GM18873 (cell line): ENCODE data around the gene TOR1AIP2.
"Not testable (repeated sequence)": the region's sequence is repeated elsewhere in the genome, so short reads cannot be mapped to it uniquely, and the experiment has no call there.

Experiments
- ATAC-seq: cut with Tn5 transposase; IDR thresholded peaks from one replicate; pipeline ENCODE4 v1.9.1; 2021; ENCODE audit warnings: mild to moderate bottlenecking, moderate library complexity, moderate number of reproducible peaks; ENCODE audit not compliant: unreplicated experiment, low FRiP score

Gene TOR1AIP2

DNA sequence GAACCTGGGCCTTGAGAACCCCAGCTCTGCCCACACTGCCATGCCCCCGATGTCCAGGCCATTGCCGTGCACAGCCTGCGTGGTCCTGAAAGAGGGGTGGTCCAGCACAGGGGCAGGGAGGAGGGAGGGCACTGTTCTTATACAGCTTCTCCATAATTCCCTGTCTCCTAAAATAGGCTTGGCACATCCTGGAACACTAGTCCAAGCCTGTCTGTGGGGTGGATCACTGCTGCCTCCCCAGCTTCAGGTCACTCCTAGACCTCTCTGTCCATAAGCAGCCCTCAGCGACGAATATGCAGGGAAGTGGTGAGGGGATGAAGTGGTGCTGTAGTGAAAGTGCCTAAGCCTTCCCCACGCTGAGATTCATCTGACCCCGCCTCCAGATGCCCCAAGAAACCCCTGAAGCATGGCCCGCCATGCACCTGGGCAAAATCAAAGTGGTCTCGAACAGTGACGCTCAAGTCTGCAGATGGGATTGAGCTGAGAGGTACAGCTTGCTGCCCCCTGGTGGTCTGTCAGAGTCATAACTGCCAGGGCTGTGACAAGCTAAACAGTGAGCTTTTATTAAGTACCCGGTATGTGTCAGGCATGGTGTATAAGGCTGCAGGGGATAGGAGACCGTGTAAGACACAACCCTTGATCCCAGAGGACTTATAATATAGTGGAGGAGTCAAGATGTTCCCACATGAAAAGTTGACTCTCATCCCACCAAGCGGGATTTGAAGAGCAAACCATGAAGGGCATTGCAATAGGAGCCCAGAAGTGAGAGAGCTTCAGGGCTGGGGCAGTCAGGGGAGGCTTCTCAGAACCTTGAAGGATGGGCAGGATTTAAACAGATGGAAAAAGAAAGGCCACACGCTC lies 67.9 kb downstream of the TOR1AIP2 start:
- peak; percentile 56 for ATAC-seq

DNA sequence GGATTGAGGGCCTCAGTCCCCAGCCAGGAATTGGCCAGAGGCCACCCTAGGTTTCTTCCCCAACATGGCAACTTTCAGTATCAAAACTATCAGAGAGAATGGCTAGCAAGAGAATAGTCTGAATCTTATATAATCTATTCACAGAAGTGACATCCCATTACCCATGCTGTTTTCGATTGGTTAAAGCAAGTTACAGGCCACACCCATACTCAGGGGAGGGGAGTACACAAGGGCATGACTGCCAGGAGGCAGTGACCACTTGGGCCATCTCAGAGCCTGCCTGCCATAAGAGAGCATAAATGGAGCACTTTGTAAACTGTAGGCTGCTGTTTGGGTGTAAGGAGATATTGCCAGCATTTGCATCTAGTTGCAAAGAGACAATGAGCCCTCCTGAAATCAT lies 69.1 kb downstream of the TOR1AIP2 start:
- ATAC-seq: no peak

DNA sequence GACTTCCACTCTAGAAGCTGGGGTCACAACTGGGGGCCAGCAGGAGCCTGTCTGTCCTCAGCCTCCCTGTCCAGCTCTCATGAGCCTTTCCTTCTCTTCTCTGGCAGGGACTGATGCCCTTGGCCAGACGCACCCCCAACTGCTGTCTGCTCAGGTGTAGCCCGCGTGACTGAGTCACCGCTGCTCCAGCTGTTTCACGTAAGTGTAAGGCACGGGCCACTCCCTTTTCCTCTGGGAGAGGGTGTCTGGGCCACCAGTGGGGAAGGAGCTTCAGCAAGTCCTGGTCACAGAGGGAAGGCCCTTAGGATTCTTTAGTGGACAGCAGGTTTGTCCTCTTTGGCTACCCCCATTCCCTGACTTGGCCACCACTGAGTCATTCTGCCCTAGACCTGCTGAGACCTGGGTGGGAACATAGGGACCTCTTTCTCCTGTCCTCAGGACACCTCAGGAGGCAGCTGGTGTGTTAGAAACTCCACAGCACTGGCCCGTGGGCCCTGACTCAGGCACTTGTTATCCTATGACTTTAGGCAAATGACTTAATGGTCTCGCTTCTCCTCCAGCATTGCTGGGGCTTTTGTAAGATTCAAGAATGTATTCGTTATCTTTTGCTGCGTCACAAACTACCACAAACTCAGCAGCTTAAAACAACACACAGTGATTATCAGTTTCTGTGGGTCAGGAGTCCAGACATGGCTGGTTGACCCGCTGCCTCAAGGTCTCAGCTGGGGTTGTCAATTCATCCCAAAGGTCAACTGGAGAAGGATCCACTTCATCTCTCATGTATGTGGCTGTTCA lies 69.7 kb downstream of the TOR1AIP2 start:
- no peak for ATAC-seq

DNA sequence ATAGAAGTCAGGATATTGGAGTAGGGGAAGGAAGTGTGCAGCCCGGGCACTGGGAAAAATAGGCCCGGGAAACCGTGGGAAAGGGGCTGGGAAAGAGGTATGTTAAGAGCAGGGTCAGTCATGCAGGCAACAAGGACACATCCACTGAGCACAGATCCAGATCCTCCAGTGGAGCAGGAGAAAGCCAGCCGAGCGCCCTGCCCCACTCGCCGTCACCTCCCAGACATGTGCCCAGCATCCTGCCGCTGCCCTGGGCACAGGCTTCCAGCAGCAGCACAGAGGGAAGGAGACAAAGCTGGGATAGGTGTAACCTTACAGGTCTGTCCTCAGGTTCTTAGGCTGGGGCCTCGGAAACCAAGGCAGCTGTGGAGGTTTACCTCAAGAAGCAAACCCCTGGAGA lies 70.3 kb downstream of the TOR1AIP2 start:
- ATAC-seq: no peak

DNA sequence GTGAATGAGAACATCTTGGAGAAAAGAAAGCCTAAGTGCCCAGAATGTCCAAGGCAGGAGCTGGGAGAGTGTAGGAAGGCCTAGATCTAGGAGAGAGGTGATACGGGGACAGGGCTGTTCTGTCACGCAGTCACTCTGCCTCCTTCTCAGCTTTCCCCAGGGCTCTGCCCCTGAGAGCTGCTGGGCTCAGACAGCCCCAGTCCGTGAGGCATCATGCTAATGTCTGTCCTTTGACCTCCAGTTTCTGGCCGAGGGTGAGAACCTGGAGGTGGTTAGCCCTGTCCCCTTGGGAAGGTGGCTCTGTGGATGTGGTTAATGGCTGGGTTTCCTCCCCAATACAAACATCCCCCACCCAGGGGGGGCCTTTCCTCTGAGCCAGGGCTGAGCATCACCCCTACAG lies 71.3 kb downstream of the TOR1AIP2 start:
- ATAC-seq: no peak

DNA sequence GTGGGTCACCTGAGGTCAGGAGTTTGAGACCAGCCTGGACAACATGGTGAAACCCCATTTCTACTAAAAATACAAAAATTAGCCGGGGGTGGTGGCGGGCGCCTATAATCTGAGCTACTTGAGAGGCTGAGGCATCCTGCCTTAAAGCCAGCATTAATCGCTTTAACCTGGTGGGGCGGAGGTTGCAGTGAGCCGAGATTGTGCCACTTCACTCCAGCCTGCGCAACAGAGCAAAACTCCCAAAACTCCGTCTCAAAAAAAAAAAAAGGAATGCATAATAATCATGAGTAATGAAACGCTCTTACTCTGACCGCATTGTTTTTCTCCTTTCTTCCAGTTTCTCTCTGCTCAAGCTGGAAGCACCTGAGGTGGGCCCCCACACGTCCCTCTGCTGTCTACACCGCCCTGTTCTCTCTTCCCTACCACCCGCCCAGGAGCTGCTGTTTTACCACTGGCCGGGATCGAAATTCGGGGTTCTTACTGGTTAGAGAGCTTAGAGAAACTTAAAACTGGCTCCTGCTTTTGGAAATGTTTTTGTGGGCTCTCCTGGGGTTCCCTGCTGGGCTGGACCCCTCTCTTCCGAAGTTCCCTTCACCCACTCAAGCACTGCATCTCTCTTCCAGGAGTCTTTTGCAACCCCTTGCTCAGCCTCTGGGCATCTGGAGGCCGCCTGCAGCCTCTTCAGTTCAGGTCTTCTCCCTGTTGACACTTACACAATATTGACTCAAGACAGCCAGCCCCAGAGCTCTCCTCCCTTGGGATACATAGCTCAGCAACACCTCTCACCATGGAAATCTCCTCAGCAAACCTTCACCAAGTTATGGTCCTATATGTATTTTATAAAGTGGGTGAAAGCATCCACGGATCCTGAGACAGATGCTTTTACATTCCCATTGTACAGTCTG lies 72.1 kb downstream of the TOR1AIP2 start:
- ATAC-seq: no peak

DNA sequence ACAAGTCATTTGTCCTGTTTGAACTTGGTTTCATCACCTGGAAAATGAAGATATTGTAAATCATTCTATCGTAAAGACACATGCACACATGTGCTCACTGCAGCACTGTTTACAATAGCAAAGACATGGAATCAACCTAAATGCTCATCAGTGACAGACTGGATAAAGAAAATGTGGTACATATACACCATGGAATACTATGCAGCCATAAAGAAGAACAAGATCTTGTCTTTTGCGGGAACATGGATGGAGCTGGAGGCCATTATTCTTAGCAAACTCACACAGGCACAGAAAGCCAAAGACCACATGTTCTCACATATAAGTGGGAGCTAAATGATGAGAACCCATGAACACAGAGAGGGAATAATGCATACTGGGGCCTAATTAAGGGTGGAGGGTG lies 73.2 kb downstream of the TOR1AIP2 start:
- not testable (repeated sequence) for ATAC-seq

DNA sequence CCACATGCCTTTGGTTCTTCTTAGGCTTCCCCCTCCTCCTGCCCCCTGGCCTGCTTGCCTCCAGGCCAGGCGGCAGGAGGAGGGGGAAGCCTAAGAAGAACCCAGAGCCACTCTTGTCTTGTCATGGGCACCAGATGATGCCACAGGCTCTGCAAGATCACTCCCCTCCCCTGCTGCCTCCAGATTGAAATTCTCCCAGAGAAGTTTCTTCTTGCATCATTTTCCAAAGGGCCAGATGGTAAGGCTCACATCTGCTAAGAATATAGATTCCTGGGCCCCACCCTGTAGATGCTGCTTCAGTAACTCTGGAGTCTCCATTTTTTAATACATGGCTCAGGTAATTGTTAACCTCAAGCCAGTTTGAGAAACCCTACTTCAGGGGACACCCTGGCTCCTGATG lies 73.7 kb downstream of the TOR1AIP2 start:
- no peak for ATAC-seq

DNA sequence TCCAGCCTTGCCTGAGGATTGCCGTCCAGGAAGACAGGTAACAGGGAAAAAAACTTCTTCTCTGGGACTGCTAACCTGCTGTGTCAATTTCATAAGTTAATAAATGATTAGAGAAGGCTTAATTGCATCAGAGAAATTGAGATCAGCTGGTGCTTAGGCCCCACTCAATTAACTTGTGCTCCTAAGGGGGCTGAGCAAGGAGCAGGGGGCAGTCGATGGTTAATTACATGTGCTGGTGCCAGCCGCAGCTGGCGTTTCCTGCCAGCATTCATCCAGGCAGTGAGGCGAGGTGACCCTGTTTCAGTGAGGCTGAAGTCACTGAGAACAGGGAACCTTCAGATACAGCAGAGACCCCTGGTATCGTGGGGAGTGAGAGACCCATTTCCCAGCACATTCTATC lies 74.5 kb downstream of the TOR1AIP2 start:
- ATAC-seq: no peak

DNA sequence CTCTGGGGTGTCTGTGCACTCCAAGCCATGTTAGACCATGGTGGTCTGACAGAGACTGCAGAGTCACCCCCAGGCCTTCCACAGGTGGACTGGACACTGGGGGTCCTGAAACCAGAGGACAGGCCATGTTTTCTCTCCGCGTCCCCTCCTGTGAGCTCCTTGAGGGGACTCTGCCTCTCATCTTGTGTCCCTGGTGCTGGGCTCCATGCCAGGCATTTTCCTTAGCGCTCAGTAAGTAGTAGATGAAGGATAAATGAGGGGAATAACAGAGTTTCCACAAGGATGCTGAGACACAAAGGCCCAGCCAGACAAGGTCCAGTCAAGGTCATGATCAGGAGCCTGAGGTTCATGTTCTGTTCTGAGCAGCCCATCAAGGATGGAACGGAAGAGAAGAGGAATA lies 77.1 kb downstream of the TOR1AIP2 start:
- no peak for ATAC-seq

DNA sequence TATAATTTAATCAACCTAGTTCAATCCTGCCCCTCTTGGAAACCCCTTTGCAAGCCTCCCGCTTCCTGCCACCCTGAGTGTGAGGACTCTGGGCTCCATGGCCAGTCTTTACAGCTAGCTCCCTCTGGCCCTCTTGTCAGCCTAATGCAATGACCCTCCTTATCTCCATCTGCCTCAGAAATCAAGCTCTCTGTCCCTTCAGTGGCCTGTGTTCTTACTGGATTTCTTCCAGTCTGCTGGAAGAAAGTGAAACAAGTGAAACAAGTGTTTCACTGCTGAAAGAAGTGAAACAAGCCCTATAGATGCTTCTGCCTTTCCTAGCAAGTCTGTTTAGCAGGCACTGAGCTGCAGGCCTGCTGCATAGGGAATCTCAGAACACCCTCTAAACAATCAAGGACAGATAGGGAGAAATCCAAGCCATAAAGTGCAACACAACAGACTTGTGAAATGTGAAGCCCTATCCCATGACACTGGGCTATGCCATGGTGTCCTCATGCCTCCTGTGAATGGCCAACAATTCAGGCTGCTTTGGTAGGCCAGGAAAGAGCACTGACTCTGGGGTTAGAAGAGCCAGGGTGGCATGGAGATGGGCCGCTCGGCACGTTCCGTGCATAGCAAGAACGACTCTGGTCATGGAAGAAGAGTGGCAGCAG lies 78.6 kb downstream of the TOR1AIP2 start:
- ATAC-seq: no peak

DNA sequence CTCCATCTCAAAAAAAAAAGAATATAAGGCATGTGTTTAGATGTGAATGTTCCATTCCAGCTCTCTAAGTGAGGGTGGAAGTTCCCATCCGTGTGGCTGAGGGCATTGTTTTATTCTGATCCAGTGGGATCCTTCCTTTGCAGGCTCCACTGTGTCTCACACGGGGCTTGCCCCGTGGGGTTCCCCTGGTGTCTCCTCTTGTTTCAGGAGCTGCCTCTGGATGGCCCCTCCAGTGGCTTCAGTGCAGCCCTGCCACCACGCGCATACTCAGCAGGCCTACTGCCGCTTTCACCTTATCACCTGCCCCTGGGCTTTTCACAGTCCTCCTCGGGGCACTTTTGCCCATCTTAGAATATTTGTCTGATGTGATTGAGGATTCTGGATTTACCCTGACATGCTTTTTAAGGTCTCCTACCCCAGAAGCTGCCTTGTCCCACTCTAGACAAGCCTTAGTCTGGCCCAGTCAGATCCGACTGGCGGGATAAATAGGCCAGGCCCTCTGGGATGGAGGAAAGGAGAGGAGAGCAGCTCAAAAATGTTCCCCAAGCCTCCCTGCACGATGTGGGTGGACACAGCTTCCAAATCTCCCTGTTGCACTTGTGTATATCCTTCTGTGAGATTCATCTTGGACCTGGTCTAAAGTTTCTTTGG lies 79.3 kb downstream of the TOR1AIP2 start:
- no peak for ATAC-seq

DNA sequence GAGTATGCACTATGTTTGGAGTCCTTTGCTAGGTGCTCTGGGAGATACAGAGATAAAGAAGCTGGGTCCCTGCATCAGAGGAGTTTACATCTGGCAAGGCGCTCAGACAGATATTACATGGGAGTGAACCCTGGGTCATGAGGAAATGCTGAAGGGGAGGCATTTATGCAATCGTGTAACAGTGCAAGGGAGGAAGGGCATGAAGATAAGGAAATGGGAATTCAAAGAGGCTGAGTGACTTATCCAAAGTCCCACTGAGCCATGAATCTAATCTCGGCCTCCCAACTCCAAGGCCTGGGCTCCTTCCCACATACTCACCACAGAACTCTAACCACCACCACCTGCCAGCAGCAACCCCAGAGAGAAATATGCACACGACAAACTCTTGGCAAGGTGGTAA lies 82.9 kb downstream of the TOR1AIP2 start:
- ATAC-seq: no peak

DNA sequence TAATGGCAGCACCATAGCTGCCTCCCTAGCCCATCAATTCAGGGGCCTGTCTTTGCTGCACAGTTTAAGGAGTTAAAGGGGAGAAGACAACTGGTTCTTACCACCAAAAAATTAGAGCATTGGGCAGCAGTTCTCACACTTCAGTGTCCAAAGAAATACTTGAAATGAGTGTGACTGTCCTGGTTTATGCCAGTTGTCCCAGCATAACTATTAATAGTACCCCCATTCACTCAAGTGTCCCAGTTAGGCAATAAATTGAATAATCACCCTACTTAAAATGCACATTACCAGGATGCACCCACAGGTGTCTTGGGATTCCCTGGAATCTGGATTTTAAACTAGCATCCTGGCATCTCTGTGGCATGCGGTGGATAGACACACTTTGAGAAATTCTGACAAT lies 83.5 kb downstream of the TOR1AIP2 start:
- ATAC-seq: no peak

DNA sequence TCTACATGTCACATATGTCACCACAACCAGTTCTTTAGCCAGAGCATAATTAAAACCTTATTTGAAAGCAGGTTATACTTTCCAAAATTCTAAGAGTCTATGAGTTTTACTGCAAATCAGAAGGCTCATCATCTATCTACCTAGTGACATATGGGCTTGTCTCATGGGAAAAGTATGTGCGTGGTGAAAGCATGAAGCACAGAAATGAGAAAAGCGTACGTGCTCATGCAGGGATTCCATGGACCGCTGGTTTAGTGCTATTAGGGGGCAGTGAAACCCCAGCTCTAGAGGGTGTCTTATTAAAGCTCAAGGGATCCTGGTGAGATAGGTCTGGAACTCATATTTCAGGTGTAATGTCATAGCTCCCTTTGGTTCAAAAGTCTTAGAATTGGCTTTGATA lies 84.3 kb downstream of the TOR1AIP2 start:
- no peak for ATAC-seq
